DMS79 (cell line): Measurements from ENCODE around the gene B3GNT9.

Experiments
- DNase-seq: peaks from one replicate; lab custom pipeline; 2025; lab: John Stamatoyannopoulos, UW

Gene B3GNT9

DNA sequence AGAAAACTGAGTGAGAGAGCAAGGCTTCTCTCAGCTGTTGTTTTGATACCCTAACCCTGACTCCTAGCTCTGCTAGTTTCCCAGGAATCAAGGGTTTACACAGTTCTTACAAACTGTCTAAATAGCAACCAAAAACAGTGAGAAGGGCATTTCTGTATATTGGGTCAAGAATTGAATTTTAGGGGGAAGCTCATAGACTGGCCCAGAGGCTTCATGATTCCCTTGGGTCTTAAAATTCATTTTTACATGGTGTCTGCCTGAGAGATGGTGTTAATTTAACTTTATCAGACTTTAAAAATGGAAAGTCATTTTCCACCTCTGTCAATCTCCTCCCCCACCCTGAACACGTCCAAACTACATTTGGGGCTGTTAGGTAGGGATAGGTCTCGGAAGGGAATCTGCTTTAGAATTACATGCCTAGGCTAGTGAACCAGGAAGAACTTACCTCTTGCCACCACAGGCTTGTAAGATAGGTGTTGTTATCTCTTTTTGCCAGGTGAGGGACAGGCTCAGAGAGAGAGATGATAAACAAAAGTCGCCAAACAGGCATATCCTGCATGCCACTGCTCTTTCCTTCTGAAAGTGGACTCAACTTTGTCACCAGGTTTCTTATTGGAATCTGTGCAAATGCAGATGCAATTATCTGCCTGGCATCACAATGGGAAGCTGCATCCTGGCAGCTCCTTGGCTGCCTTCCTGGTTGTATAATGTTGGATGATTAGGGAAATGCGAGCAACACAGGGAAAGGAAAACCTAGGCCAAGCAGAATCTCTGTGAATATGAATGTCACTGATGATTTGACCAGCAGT is 38.0 kb downstream of the B3GNT9 start:
- DNase-seq, result no peak

DNA sequence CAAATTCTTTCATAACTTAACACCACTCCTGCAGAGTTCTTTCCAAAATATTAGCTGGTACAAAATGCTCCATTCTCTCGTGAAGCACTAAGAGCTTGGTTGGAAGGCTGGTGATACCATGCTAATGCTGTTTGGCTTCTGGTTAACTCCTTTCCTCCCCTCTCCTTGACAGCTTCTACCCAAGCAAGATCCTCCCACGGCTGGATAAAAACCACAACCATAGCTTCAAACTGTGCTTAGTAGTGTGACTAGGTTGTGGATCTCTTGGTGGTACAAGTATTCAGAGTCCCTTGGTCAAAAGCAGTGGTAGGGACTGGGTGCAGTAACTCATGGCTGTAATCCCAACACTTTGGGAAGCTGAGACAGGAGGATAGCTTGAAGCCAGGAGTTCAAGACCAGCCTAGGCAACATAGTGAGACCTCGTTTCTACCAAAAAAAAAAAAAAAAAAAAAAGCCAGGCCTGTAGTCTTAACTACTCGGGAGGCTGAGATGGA is 38.8 kb downstream of the B3GNT9 start:
- DNase-seq, result no peak

DNA sequence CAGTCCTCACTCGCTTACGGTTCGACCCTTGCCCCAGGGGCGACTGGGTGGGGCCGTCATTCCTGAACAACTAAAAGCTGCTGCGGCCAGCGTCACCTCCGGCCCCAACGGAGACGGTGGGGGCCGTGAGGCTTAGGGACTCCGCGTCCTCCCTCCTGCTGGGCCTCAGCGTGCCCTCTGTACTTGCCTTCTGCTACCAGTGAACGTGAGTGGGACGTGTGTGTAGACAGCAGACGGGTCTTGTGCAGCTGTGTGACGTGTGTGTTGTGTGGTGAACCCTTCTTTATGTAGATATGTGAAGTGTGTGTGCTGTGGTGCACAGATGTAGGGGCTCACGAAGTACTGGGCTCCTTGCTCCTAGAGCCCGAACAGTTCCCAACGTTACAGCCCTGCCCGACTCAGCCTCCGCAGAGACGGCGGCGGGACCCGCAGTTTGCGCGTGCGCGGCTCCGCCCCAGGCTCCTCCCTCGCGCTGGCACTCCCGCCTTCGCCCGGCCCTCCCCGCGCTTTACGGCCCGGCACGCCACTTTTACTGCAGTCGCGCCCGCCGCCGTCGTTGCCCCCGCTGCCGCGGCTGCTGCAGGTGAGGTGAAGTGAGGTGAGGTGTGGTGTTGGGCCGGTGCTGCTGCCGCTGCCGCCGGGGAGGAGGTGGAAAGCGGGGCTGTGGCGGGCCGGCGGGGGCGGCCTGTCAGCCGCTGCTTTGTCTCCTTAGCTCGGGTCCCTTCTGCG is 41.2 kb downstream of the B3GNT9 start, which contains the start of gene PHAF1:
Gene PHAF1, plus strand, starts transcription at position 535 of the 729 bp plus-strand sequence. CDS start 235 bp downstream, outside the sequence.
- DNase-seq, result peak; percentile 58

DNA sequence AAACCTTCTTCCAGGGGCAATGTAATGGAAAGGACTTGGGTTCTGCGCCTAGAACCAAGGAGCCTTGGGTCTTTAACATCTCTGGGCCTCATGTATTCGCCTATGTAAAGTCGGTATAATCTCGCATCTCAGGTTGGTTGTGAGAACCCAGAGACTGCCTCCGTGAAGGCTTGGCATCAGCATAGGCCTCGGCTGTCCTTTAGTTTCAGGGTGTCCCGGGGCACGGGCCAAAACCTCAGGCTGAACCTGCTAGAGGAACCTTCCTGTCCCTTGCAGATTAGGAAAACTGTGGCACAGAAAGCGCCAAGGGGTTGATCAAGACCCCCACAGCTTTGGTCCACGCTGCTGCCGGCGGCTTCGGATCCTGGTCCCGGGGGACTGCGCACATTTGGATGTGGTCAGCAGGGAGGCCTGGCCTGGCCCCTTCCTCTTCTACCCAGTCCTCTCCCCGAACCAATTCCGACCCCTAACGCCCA is 41.8 kb downstream of the B3GNT9 start:
- no peak for DNase-seq

DNA sequence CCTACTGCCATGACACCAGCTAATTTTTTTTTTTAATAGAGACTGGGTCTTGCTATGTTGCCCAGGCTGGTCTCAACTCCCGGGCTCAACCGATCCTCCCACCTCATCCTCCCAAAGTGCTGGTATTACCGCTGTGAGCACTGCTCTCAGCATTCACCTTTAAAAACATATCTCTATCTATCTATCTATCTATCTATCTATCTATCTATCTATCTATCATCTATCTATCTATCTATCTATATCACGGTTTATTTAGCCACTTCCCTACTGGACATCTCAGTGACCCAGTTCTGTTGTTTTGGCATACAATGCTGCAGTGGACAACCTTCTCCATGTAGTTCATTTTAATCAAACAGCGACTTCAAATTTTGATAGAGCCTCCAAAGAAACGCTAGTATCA is 42.3 kb downstream of the B3GNT9 start:
- DNase-seq, result no peak

DNA sequence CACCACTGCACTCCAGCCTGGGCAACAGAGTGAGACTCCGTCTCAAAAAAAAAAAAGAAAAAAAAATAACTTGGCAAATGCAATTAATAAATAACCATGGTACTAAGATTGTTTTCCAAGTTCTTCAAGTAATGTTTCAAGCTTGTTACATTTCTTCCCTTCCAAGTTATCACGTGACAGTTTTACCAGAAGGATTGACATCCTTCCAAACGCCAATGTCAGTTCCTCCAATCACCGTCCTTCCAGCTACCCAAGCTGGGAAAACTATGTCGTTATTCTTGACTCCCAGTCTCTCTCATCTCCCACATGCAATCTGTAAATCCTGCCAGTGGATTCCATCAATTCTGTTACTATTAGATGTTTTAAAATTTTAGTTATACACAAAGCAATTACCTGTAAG is 44.9 kb downstream of the B3GNT9 start:
- no peak for DNase-seq

DNA sequence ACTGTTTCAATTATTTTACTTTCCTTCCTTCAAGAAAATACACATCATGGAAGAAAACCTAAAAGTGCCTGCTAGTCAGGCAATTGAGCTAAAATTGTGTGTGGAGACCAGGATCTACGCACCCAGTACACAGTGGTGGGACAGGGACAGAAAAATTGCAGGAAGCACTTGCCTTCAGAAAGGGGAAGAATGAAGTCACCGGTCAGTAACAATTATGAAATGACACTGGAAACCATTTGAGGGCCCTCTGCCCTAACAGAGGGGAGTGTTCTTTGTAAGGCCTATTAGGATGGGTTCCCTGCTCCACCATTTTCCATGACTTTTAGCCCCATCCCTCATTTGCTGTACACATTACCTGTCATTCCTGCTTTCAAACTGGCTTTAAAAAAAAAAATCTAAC is 45.6 kb downstream of the B3GNT9 start:
- no peak for DNase-seq

DNA sequence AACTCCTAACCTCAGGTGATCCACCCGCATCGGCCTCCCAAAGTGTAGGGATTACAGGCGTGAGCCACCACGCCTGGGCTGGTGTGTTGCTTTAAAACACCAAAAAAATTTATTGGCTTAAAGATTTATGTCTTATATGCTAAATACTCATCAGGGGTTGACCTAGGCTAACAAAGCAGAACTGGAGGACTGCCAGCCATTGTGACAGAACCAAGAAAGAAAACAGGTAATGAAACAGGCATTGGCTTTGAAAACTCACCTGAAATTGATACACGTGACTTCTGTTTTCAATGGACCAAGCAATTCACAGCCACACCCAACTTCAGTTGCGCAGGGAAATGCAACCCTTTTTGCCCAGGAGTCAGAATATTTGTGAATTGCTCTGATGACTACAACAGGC is 46.0 kb downstream of the B3GNT9 start:
- no peak for DNase-seq

DNA sequence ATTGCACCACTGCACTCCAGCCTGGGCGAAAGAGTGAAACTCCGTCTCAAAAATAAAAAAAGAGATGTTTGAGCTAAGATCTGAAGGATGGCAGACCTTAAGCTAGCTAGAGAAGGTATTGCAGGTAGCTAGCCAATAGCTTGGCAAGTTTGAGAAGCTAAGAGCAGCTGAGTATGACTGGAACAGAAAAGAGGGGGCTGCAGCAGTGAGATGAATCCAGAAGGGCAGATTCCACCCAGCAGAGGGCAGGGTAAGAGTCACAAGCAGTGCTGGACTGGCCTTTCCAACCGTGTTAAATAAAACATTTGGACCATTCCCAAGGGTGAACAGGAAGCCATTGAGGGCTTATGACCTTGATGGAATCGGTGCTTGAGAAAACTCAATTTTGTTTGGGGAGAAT is 46.7 kb downstream of the B3GNT9 start:
- no peak for DNase-seq

DNA sequence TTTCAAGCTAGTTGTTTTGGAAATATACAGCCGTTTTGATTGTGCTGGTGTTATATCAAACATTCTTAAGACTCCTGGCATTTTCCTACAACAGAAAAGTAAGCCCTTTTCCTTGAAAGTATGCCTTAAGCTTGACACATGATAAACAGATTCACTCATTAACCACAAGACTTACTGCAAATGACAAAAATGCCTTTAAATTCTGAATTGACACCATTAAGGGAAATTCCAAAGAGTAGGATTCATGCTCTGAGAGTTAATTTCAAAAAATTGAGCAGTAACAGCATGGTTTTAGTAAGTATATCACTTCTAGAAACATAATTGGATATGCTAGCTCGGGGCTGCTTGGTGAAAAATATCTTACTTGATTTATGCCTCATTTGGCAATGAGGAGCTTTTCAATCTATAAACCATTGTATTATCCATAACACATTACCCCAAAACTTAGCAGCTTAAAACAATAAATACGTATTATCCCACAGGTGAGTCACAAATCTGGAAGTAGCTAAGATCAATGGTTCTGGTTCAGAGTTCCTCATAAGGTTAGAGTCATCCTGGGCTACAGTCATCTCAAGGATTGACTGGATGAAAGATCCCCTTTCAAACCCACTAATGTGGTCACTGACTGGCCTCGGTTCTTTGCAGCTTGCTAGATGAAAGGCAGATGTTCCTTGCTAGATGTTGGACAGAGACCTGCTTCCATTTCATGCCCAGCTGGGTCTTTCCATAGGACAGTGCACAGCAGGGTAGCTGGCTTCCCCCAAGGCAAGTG is 49.3 kb downstream of the B3GNT9 start:
- DNase-seq, result no peak

DNA sequence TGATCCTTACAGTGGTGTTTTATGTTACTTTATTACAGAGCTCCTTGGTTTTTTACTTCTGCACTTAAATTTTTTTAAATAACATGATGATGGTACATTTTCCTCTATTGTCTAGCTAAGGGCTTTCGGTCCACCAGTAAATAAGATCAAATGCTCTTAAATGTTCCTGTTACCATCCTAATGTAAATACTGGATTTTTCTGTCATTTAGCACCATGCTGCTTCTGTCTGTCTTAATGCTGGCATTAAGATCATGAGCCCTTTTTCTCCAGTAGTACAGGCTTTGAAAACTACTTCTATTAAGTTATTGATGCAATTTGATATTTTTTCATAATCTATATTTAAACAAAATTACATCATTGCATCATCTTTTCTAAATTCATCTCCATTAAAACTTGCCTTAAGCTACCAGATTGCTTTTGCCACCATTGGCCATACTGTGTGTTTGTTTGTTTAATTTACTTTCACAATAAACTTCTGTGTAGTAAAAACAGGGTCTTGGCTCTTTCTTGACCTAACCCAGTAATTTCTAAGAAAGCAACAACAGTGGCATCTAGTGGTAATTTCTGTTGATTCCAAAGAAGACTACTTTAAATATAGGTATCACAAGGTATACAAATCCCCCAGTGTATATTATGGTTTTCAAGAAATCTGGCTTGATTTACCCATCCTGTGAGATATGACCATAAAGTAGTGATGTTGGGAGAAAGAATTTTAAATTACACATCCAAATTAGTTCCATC is 50.1 kb downstream of the B3GNT9 start:
- no peak for DNase-seq

DNA sequence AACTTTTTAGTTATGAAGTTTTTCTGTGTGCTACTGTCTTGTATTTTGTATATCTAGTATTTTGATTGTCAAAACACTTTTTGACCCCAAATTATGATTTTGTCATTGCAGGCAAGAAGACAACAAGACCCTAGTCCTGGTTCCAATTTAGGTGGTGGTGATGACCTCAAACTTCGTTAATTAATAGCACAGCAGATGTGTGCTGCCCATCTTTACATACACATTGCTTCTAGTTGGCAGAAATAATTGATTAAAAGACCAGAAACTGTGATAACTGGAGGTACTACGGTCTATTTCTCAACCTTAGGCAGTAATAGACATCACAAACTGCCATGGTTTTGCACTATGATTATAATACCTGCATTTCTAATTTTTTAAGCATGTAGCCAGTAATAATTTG is 52.2 kb downstream of the B3GNT9 start:
- DNase-seq, result no peak
